HEK293 (cell line): ENCODE data around the gene ZNF428.

Experiments
- CTCF ChIA-PET: fragments of 350-600 bp; formaldehyde crosslinking; extraction: SDS; loops from one replicate; lab custom pipeline; 2021; ENCODE audit warnings: antibody characterized with exemption; lab: Yijun Ruan, JAX
- POLR2A ChIA-PET: fragments of 300-600 bp; formaldehyde crosslinking; extraction: SDS; loops from one replicate; lab custom pipeline; 2020; ENCODE audit warnings: antibody characterized with exemption, inconsistent platforms; lab: Yijun Ruan, JAX
- H3K27ac ChIP-seq: fragments of 200-500 bp; sonication (Bioruptor generic); 2 replicates; pipeline ENCODE4 v1.5.1; 2014; ENCODE audit warnings: low read depth, low read length, control low read depth, inconsistent platforms; ENCODE audit errors: extremely low read depth
- H3K36me3 ChIP-seq, 2 experiments: fragments of 200-500 bp in 1 of 2; sonication (Bioruptor generic) in 1 of 2; 1 replicate in 1 of 2; 2 replicates in 1 of 2; pipeline ENCODE4 v1.5.1; 2014 to 2017; ENCODE audit warnings: inconsistent platforms in 2 of 2, low read length in 2 of 2; ENCODE audit not compliant: control insufficient read depth in 2 of 2, insufficient read depth in 1 of 2
- H3K4me1 ChIP-seq: fragments of 200-500 bp; sonication (Bioruptor generic); 2 replicates; pipeline ENCODE4 v1.5.1; 2014; ENCODE audit warnings: mild to moderate bottlenecking, low read length, inconsistent platforms; ENCODE audit not compliant: control insufficient read depth, insufficient read depth
- H3K4me3 ChIP-seq: 2 replicates; pipeline ENCODE4 v1.5.1; 2011; ENCODE audit warnings: low read depth, mild to moderate bottlenecking, control low read depth, low read length, moderate library complexity
- H3K9me3 ChIP-seq: fragments of 200-500 bp; sonication (Bioruptor generic); 2 replicates; pipeline ENCODE4 v1.5.1; 2014; ENCODE audit warnings: low read depth, low read length, inconsistent platforms; ENCODE audit not compliant: control insufficient read depth, insufficient read depth
- GFI1B ChIP-seq: fragments of 450-650 bp; formaldehyde crosslinking; IDR thresholded peaks from 2 replicates; pipeline ENCODE4 v1.5.1; 2016; ENCODE audit warnings: missing biosample characterization, missing genetic modification characterization
- GLIS1 ChIP-seq: fragments of 450-650 bp; formaldehyde crosslinking; IDR thresholded peaks from 2 replicates; pipeline ENCODE4 v1.5.1; 2016; ENCODE audit warnings: missing biosample characterization, missing genetic modification characterization
- HOXD13 ChIP-seq: sonication (generic); formaldehyde crosslinking; IDR thresholded peaks from 2 replicates; pipeline ENCODE4 v1.8.0; 2022; ENCODE audit warnings: missing genetic modification reagents, borderline replicate concordance
- OSR2 ChIP-seq: fragments of 450-650 bp; formaldehyde crosslinking; IDR thresholded peaks from 2 replicates; pipeline ENCODE4 v1.5.1; 2016; ENCODE audit warnings: missing biosample characterization, missing genetic modification characterization
- PRDM1 ChIP-seq: fragments of 450-650 bp; formaldehyde crosslinking; IDR thresholded peaks from 2 replicates; pipeline ENCODE4; 2016; ENCODE audit warnings: missing biosample characterization, missing genetic modification characterization
- RBAK ChIP-seq: fragments of 450-650 bp; formaldehyde crosslinking; IDR thresholded peaks from 2 replicates; pipeline ENCODE4 v1.5.1; 2016; ENCODE audit warnings: missing biosample characterization, missing genetic modification characterization
- SP3 ChIP-seq: fragments of 450-650 bp; formaldehyde crosslinking; IDR thresholded peaks from 2 replicates; pipeline ENCODE4 v1.5.1; 2016; ENCODE audit warnings: missing biosample characterization, missing genetic modification characterization
- SP7 ChIP-seq: fragments of 450-650 bp; formaldehyde crosslinking; IDR thresholded peaks from 2 replicates; pipeline ENCODE4 v1.5.1; 2016; ENCODE audit warnings: missing biosample characterization, missing genetic modification characterization
- ZBTB7A ChIP-seq: fragments of 450-650 bp; formaldehyde crosslinking; IDR thresholded peaks from 2 replicates; pipeline ENCODE4 v1.5.1; 2016; ENCODE audit warnings: low read depth, missing biosample characterization, missing genetic modification characterization
- ZFHX2 ChIP-seq: fragments of 450-650 bp; formaldehyde crosslinking; conservative IDR thresholded peaks from 2 replicates; pipeline ENCODE4 v1.5.1; 2016; ENCODE audit warnings: missing biosample characterization, missing genetic modification characterization
- ZIC2 ChIP-seq: fragments of 450-650 bp; formaldehyde crosslinking; IDR thresholded peaks from 2 replicates; pipeline ENCODE4 v1.5.1; 2016; ENCODE audit warnings: missing biosample characterization, missing genetic modification characterization
- ZNF146 ChIP-seq: fragments of 450-650 bp; formaldehyde crosslinking; IDR thresholded peaks from 2 replicates; pipeline ENCODE4 v1.5.1; 2016; ENCODE audit warnings: missing biosample characterization, missing genetic modification characterization
- ZNF16 ChIP-seq: fragments of 450-650 bp; formaldehyde crosslinking; IDR thresholded peaks from 2 replicates; pipeline ENCODE4 v1.5.1; 2016; ENCODE audit warnings: low read depth, missing biosample characterization, missing genetic modification characterization
- ZNF292 ChIP-seq: fragments of 450-650 bp; formaldehyde crosslinking; IDR thresholded peaks from 2 replicates; pipeline ENCODE4 v1.5.1; 2016; ENCODE audit warnings: low read depth, missing biosample characterization, missing genetic modification characterization, borderline replicate concordance
- ZNF335 ChIP-seq: fragments of 450-650 bp; formaldehyde crosslinking; conservative IDR thresholded peaks from 2 replicates; pipeline ENCODE4 v1.5.1; 2016; ENCODE audit warnings: missing biosample characterization, missing genetic modification characterization
- ZNF350 ChIP-seq: fragments of 450-650 bp; formaldehyde crosslinking; IDR thresholded peaks from 2 replicates; pipeline ENCODE4 v1.5.0; 2017; ENCODE audit warnings: missing biosample characterization, mild to moderate bottlenecking, missing genetic modification characterization
- ZNF433 ChIP-seq: fragments of 450-650 bp; formaldehyde crosslinking; IDR thresholded peaks from 2 replicates; pipeline ENCODE4 v1.5.1; 2016; ENCODE audit warnings: missing biosample characterization, missing genetic modification characterization, low read depth
- ZNF521 ChIP-seq: fragments of 450-650 bp; formaldehyde crosslinking; IDR thresholded peaks from 2 replicates; pipeline ENCODE4 v1.5.1; 2017; ENCODE audit warnings: missing biosample characterization, mild to moderate bottlenecking, missing genetic modification characterization
- ZNF555 ChIP-seq: fragments of 450-650 bp; formaldehyde crosslinking; conservative IDR thresholded peaks from 2 replicates; pipeline ENCODE4 v1.5.1; 2017; ENCODE audit warnings: missing biosample characterization, mild to moderate bottlenecking, missing genetic modification characterization, inconsistent platforms
- ZNF785 ChIP-seq: fragments of 450-650 bp; formaldehyde crosslinking; IDR thresholded peaks from 2 replicates; pipeline ENCODE4 v1.5.1; 2016; ENCODE audit warnings: missing biosample characterization, missing genetic modification characterization
- TF ChIP-seq, protein P1 (sequence below): fragments of 450-650 bp; formaldehyde crosslinking; IDR thresholded peaks from 2 replicates; pipeline ENCODE4 v1.5.1; 2017; ENCODE audit warnings: missing biosample characterization, missing genetic modification characterization
- TF ChIP-seq, protein P2 (sequence below): IDR thresholded peaks from 2 replicates; pipeline ENCODE4 v1.6.1; 2011; ENCODE audit warnings: mild to moderate bottlenecking, low read depth, low read length, borderline replicate concordance
- TF ChIP-seq, protein P3 (sequence below): fragments of 450-650 bp; formaldehyde crosslinking; IDR thresholded peaks from 2 replicates; pipeline ENCODE4 v1.5.1; 2016; ENCODE audit warnings: missing biosample characterization, missing genetic modification characterization, borderline replicate concordance
- TF ChIP-seq, protein P4 (sequence below): fragments of 450-650 bp; formaldehyde crosslinking; IDR thresholded peaks from 2 replicates; pipeline ENCODE4 v1.5.1; 2016; ENCODE audit warnings: missing biosample characterization, missing genetic modification characterization
- TF ChIP-seq, protein P5 (sequence below): fragments of 450-650 bp; formaldehyde crosslinking; IDR thresholded peaks from 2 replicates; pipeline ENCODE4 v1.5.1; 2017; ENCODE audit warnings: missing biosample characterization, missing genetic modification characterization
- TF ChIP-seq, protein P6 (sequence below): fragments of 450-650 bp; formaldehyde crosslinking; IDR thresholded peaks from 2 replicates; pipeline ENCODE4 v1.5.1; 2017; ENCODE audit warnings: missing biosample characterization, mild to moderate bottlenecking, missing genetic modification characterization, moderate library complexity
- TF ChIP-seq, protein P7 (sequence below): fragments of 450-650 bp; formaldehyde crosslinking; optimal IDR thresholded peaks from 2 replicates; pipeline ENCODE3; 2016; ENCODE audit warnings: missing biosample characterization, mild to moderate bottlenecking, missing genetic modification characterization

Gene ZNF428

DNA sequence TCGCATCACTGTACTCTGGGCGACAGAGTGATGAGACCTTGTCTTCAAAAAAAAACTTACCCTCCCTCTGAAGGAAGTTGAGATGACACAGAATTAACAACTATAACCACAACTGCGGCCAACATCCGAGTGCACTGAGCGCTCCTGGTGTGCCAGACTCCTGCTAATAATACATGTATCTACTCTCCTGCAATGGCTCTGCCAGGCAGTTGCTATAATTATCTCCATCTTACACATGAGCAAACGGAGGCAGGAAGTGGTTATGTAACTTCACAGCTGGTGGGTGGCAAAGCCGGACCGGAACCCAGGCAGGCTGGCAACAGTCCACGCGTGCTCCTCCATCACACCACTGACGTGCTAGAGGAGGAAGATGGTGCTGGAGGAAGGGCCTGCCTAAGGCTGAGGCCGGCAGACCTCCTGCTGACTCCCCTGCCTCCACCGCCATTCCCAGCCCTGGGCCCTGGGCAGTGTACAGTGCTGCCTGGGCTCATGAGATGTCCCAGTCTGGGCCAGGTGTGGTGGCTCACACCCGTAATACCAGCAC lies 56.7 kb downstream of the ZNF428 start:
- Histone ChIP-seq H3K27ac (0 out of 2 replicates have a peak overlapping the region, but pooled peaks have one; percentile 9), H3K36me3 (peaks cover 46 to 86% of the 10 kb centered on the region in 2 experiments), H3K4me1 (peaks cover 2% of the 10 kb centered on the region; the same call in 1 of the 2 replicates), H3K9me3 (no peaks in the 10 kb centered on the region; the same call in 1 of the 2 replicates), H3K4me3 (no peak overlapping the region)
- POLR2A ChIA-PET, result interaction anchor here (1.0 kb wide), 1 partner anchor 13 kb away, joined by 4 read pairs; the partner anchor contains the start of genes PINLYP and XRCC1
- CTCF ChIA-PET, result interaction anchor here (0.6 to 12.5 kb wide), 3 partner anchors 7 to 116 kb away, joined by 3 to 167 read pairs (median 3); no protein-coding TSS in a partner anchor
- TF ChIP-seq ZNF335 (no peak), SP7 (tag by site-specific recombination) (peak; percentile 56), ZNF146 (tag by site-specific recombination) (no peak), HOXD13 (no peak), GLIS1 (tag by site-specific recombination) (peak; percentile 26; the same call in 1 of the 2 replicates), ZNF555 (tag by site-specific recombination) (no peak), SP3 (tag by site-specific recombination) (no peak), PRDM1 (tag by site-specific recombination) (no peak), RBAK (tag by site-specific recombination) (no peak), ZNF292 (tag by site-specific recombination) (no peak), OSR2 (tag by site-specific recombination) (no peak), ZBTB7A (no peak), ZNF433 (tag by site-specific recombination) (no peak), ZNF16 (tag by site-specific recombination) (no peak), ZNF785 (tag by site-specific recombination) (no peak), ZNF350 (tag by site-specific recombination) (no peak), ZFHX2 (tag by site-specific recombination) (peak; percentile 43; the same call in 1 of the 2 replicates), GFI1B (tag by site-specific recombination) (no peak), ZNF521 (tag by site-specific recombination) (no peak), ZIC2 (tag by site-specific recombination) (peak; percentile 63)
- TF ChIP-seq, protein P1, sequence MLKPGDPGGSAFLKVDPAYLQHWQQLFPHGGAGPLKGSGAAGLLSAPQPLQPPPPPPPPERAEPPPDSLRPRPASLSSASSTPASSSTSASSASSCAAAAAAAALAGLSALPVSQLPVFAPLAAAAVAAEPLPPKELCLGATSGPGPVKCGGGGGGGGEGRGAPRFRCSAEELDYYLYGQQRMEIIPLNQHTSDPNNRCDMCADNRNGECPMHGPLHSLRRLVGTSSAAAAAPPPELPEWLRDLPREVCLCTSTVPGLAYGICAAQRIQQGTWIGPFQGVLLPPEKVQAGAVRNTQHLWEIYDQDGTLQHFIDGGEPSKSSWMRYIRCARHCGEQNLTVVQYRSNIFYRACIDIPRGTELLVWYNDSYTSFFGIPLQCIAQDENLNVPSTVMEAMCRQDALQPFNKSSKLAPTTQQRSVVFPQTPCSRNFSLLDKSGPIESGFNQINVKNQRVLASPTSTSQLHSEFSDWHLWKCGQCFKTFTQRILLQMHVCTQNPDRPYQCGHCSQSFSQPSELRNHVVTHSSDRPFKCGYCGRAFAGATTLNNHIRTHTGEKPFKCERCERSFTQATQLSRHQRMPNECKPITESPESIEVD (tag by site-specific recombination), result no peak
- TF ChIP-seq, protein P2, sequence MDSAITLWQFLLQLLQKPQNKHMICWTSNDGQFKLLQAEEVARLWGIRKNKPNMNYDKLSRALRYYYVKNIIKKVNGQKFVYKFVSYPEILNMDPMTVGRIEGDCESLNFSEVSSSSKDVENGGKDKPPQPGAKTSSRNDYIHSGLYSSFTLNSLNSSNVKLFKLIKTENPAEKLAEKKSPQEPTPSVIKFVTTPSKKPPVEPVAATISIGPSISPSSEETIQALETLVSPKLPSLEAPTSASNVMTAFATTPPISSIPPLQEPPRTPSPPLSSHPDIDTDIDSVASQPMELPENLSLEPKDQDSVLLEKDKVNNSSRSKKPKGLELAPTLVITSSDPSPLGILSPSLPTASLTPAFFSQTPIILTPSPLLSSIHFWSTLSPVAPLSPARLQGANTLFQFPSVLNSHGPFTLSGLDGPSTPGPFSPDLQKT, result no peak
- TF ChIP-seq, protein P3, sequence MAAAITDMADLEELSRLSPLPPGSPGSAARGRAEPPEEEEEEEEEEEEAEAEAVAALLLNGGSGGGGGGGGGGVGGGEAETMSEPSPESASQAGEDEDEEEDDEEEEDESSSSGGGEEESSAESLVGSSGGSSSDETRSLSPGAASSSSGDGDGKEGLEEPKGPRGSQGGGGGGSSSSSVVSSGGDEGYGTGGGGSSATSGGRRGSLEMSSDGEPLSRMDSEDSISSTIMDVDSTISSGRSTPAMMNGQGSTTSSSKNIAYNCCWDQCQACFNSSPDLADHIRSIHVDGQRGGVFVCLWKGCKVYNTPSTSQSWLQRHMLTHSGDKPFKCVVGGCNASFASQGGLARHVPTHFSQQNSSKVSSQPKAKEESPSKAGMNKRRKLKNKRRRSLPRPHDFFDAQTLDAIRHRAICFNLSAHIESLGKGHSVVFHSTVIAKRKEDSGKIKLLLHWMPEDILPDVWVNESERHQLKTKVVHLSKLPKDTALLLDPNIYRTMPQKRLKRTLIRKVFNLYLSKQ (tag by site-specific recombination), result no peak
- TF ChIP-seq, protein P4, sequence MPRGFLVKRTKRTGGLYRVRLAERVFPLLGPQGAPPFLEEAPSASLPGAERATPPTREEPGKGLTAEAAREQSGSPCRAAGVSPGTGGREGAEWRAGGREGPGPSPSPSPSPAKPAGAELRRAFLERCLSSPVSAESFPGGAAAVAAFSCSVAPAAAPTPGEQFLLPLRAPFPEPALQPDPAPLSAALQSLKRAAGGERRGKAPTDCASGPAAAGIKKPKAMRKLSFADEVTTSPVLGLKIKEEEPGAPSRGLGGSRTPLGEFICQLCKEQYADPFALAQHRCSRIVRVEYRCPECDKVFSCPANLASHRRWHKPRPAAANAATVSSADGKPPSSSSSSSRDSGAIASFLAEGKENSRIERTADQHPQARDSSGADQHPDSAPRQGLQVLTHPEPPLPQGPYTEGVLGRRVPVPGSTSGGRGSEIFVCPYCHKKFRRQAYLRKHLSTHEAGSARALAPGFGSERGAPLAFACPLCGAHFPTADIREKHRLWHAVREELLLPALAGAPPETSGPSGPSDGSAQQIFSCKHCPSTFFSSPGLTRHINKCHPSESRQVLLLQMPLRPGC (tag by site-specific recombination), result no peak
- TF ChIP-seq, protein P5, sequence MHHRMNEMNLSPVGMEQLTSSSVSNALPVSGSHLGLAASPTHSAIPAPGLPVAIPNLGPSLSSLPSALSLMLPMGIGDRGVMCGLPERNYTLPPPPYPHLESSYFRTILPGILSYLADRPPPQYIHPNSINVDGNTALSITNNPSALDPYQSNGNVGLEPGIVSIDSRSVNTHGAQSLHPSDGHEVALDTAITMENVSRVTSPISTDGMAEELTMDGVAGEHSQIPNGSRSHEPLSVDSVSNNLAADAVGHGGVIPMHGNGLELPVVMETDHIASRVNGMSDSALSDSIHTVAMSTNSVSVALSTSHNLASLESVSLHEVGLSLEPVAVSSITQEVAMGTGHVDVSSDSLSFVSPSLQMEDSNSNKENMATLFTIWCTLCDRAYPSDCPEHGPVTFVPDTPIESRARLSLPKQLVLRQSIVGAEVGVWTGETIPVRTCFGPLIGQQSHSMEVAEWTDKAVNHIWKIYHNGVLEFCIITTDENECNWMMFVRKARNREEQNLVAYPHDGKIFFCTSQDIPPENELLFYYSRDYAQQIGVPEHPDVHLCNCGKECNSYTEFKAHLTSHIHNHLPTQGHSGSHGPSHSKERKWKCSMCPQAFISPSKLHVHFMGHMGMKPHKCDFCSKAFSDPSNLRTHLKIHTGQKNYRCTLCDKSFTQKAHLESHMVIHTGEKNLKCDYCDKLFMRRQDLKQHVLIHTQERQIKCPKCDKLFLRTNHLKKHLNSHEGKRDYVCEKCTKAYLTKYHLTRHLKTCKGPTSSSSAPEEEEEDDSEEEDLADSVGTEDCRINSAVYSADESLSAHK (tag by site-specific recombination), result no peak
- TF ChIP-seq, protein P6, sequence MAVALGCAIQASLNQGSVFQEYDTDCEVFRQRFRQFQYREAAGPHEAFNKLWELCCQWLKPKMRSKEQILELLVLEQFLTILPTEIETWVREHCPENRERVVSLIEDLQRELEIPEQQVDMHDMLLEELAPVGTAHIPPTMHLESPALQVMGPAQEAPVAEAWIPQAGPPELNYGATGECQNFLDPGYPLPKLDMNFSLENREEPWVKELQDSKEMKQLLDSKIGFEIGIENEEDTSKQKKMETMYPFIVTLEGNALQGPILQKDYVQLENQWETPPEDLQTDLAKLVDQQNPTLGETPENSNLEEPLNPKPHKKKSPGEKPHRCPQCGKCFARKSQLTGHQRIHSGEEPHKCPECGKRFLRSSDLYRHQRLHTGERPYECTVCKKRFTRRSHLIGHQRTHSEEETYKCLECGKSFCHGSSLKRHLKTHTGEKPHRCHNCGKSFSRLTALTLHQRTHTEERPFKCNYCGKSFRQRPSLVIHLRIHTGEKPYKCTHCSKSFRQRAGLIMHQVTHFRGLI (tag by site-specific recombination), result no peak
- TF ChIP-seq, protein P7, sequence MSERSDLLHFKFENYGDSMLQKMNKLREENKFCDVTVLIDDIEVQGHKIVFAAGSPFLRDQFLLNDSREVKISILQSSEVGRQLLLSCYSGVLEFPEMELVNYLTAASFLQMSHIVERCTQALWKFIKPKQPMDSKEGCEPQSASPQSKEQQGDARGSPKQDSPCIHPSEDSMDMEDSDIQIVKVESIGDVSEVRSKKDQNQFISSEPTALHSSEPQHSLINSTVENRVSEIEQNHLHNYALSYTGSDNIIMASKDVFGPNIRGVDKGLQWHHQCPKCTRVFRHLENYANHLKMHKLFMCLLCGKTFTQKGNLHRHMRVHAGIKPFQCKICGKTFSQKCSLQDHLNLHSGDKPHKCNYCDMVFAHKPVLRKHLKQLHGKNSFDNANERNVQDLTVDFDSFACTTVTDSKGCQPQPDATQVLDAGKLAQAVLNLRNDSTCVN (tag by site-specific recombination), result peak; percentile 4
